HEK293 (cell line): ENCODE measurements around the gene IGF2BP1.

Source experiments
- CTCF ChIA-PET: fragments of 350-600 bp; formaldehyde crosslinking; extraction: SDS; loops from one replicate; lab custom pipeline; 2021; ENCODE audit warnings: antibody characterized with exemption; lab: Yijun Ruan, JAX
- POLR2A ChIA-PET: fragments of 300-600 bp; formaldehyde crosslinking; extraction: SDS; loops from one replicate; lab custom pipeline; 2020; ENCODE audit warnings: antibody characterized with exemption, inconsistent platforms; lab: Yijun Ruan, JAX
- H3K27ac ChIP-seq: fragments of 200-500 bp; sonication (Bioruptor generic); 2 replicates; pipeline ENCODE4 v1.5.1; 2014; ENCODE audit warnings: low read depth, low read length, control low read depth, inconsistent platforms; ENCODE audit errors: extremely low read depth
- H3K36me3 ChIP-seq, 2 experiments: fragments of 200-500 bp in 1 of 2; sonication (Bioruptor generic) in 1 of 2; 1 replicate in 1 of 2; 2 replicates in 1 of 2; pipeline ENCODE4 v1.5.1; 2014 to 2017; ENCODE audit warnings: inconsistent platforms in 2 of 2, low read length in 2 of 2; ENCODE audit not compliant: control insufficient read depth in 2 of 2, insufficient read depth in 1 of 2
- H3K4me1 ChIP-seq: fragments of 200-500 bp; sonication (Bioruptor generic); 2 replicates; pipeline ENCODE4 v1.5.1; 2014; ENCODE audit warnings: mild to moderate bottlenecking, low read length, inconsistent platforms; ENCODE audit not compliant: control insufficient read depth, insufficient read depth
- H3K4me3 ChIP-seq: 2 replicates; pipeline ENCODE4 v1.5.1; 2011; ENCODE audit warnings: low read depth, mild to moderate bottlenecking, control low read depth, low read length, moderate library complexity
- H3K9me3 ChIP-seq: fragments of 200-500 bp; sonication (Bioruptor generic); 2 replicates; pipeline ENCODE4 v1.5.1; 2014; ENCODE audit warnings: low read depth, low read length, inconsistent platforms; ENCODE audit not compliant: control insufficient read depth, insufficient read depth
- KLF1 ChIP-seq: fragments of 450-650 bp; formaldehyde crosslinking; IDR thresholded peaks from 2 replicates; pipeline ENCODE4 v1.5.1; 2016; ENCODE audit warnings: missing biosample characterization, missing genetic modification characterization
- KLF10 ChIP-seq: fragments of 450-650 bp; IDR thresholded peaks from 2 replicates; pipeline ENCODE4 v1.5.1; 2018; ENCODE audit warnings: missing biosample characterization, mild to moderate bottlenecking, missing genetic modification characterization
- KLF9 ChIP-seq: fragments of 450-650 bp; formaldehyde crosslinking; IDR thresholded peaks from 2 replicates; pipeline ENCODE4 v1.5.1; 2016; ENCODE audit warnings: missing biosample characterization, missing genetic modification characterization, low read depth
- SCRT1 ChIP-seq: fragments of 450-650 bp; formaldehyde crosslinking; IDR thresholded peaks from 2 replicates; pipeline ENCODE4 v1.5.1; 2016; ENCODE audit warnings: missing biosample characterization, missing genetic modification characterization, borderline replicate concordance
- SP3 ChIP-seq: fragments of 450-650 bp; formaldehyde crosslinking; IDR thresholded peaks from 2 replicates; pipeline ENCODE4 v1.5.1; 2016; ENCODE audit warnings: missing biosample characterization, missing genetic modification characterization
- WT1 ChIP-seq: fragments of 450-650 bp; formaldehyde crosslinking; IDR thresholded peaks from 2 replicates; pipeline ENCODE4 v1.5.1; 2016; ENCODE audit warnings: missing biosample characterization, missing genetic modification characterization
- YY2 ChIP-seq: fragments of 450-650 bp; formaldehyde crosslinking; IDR thresholded peaks from 2 replicates; pipeline ENCODE4 v1.5.1; 2016; ENCODE audit warnings: missing biosample characterization, missing genetic modification characterization
- ZBTB48 ChIP-seq: fragments of 450-650 bp; formaldehyde crosslinking; IDR thresholded peaks from 2 replicates; pipeline ENCODE4 v1.5.1; 2016; ENCODE audit warnings: missing biosample characterization, missing genetic modification characterization
- ZBTB6 ChIP-seq: fragments of 450-650 bp; formaldehyde crosslinking; IDR thresholded peaks from 2 replicates; pipeline ENCODE4 v1.5.1; 2017; ENCODE audit warnings: missing biosample characterization, missing genetic modification characterization
- ZBTB8A ChIP-seq: fragments of 450-650 bp; formaldehyde crosslinking; IDR thresholded peaks from 2 replicates; pipeline ENCODE4 v1.5.1; 2016; ENCODE audit warnings: missing biosample characterization, missing genetic modification characterization
- ZFHX2 ChIP-seq: fragments of 450-650 bp; formaldehyde crosslinking; conservative IDR thresholded peaks from 2 replicates; pipeline ENCODE4 v1.5.1; 2016; ENCODE audit warnings: missing biosample characterization, missing genetic modification characterization
- ZNF114 ChIP-seq: fragments of 450-650 bp; formaldehyde crosslinking; IDR thresholded peaks from 2 replicates; pipeline ENCODE4 v1.5.0; 2017; ENCODE audit warnings: missing biosample characterization, missing genetic modification characterization
- ZNF335 ChIP-seq: fragments of 450-650 bp; formaldehyde crosslinking; conservative IDR thresholded peaks from 2 replicates; pipeline ENCODE4 v1.5.1; 2016; ENCODE audit warnings: missing biosample characterization, missing genetic modification characterization
- ZNF394 ChIP-seq: fragments of 450-650 bp; formaldehyde crosslinking; IDR thresholded peaks from 2 replicates; pipeline ENCODE4 v1.5.1; 2016; ENCODE audit warnings: missing biosample characterization, missing genetic modification characterization, mild to moderate bottlenecking, moderate library complexity, borderline replicate concordance
- ZNF521 ChIP-seq: fragments of 450-650 bp; formaldehyde crosslinking; IDR thresholded peaks from 2 replicates; pipeline ENCODE4 v1.5.1; 2017; ENCODE audit warnings: missing biosample characterization, mild to moderate bottlenecking, missing genetic modification characterization
- ZNF544 ChIP-seq: fragments of 450-650 bp; formaldehyde crosslinking; IDR thresholded peaks from 2 replicates; pipeline ENCODE4 v1.5.0; 2017; ENCODE audit warnings: missing biosample characterization, missing genetic modification characterization
- ZNF629 ChIP-seq: fragments of 450-650 bp; formaldehyde crosslinking; IDR thresholded peaks from 2 replicates; pipeline ENCODE4 v1.5.1; 2017; ENCODE audit warnings: missing biosample characterization, missing genetic modification characterization
- ZNF658 ChIP-seq: fragments of 450-650 bp; formaldehyde crosslinking; IDR thresholded peaks from 2 replicates; pipeline ENCODE4; 2016; ENCODE audit warnings: missing biosample characterization, missing genetic modification characterization
- ZNF670 ChIP-seq: fragments of 450-650 bp; formaldehyde crosslinking; IDR thresholded peaks from 2 replicates; pipeline ENCODE4 v1.5.1; 2016; ENCODE audit warnings: missing biosample characterization, missing genetic modification characterization, low read depth
- ZNF692 ChIP-seq: fragments of 450-650 bp; formaldehyde crosslinking; IDR thresholded peaks from 2 replicates; pipeline ENCODE4 v1.5.1; 2016; ENCODE audit warnings: missing biosample characterization, missing genetic modification characterization
- ZNF792 ChIP-seq: fragments of 450-650 bp; formaldehyde crosslinking; IDR thresholded peaks from 2 replicates; pipeline ENCODE4 v1.5.1; 2016; ENCODE audit warnings: missing biosample characterization, missing genetic modification characterization
- ZSCAN30 ChIP-seq: fragments of 450-650 bp; IDR thresholded peaks from 2 replicates; pipeline ENCODE4 v1.5.1; 2018; ENCODE audit warnings: missing biosample characterization, mild to moderate bottlenecking, missing genetic modification characterization, moderate library complexity
- TF ChIP-seq, protein P1 (sequence below): IDR thresholded peaks from 2 replicates; pipeline ENCODE4 v1.6.1; 2011; ENCODE audit warnings: mild to moderate bottlenecking, low read depth, low read length, borderline replicate concordance

Gene IGF2BP1

DNA sequence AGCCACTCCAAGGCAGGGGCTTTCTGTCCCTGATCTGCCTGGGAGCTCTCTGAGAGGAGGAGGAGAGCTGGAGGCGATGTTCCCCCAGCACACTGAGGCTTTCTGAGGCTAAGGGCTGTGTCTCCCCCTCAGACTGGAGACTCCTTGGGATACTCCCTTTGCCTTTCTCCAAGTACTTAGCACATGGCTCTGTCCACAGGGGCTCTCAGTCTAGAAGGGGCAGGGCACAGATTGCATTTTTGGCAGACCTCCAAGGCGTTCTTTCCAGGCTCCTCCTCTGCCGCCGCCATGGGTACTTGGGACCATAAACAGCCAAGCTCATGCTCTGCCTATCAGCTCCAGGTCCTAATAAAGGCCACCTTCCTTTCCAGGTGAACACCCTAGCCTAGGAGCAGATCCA is 27.0 kb upstream of the IGF2BP1 start (continued):
- TF ChIP-seq ZSCAN30, result no peak
- TF ChIP-seq ZBTB48 (tag by site-specific recombination), result peak; percentile 34; the same call in 1 of the 2 replicates
- TF ChIP-seq ZNF335, result peak; percentile 25; the same call in 1 of the 2 replicates
- TF ChIP-seq YY2 (tag by site-specific recombination), result 0 out of 2 replicates have a peak, but pooled peaks have one; percentile 19
- peak; percentile 30; the same call in 1 of the 2 replicates for TF ChIP-seq ZBTB6 (tag by site-specific recombination)
- peak; percentile 63; the same call in 1 of the 2 replicates for TF ChIP-seq ZNF394 (tag by site-specific recombination)
- TF ChIP-seq ZBTB8A (tag by site-specific recombination), result 0 out of 2 replicates have a peak, but pooled peaks have one; percentile 15
- TF ChIP-seq KLF10 (tag by site-specific recombination), result no peak
- TF ChIP-seq SP3 (tag by site-specific recombination), result 0 out of 2 replicates have a peak, but pooled peaks have one; percentile 33
- TF ChIP-seq, protein P1, sequence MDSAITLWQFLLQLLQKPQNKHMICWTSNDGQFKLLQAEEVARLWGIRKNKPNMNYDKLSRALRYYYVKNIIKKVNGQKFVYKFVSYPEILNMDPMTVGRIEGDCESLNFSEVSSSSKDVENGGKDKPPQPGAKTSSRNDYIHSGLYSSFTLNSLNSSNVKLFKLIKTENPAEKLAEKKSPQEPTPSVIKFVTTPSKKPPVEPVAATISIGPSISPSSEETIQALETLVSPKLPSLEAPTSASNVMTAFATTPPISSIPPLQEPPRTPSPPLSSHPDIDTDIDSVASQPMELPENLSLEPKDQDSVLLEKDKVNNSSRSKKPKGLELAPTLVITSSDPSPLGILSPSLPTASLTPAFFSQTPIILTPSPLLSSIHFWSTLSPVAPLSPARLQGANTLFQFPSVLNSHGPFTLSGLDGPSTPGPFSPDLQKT, result no peak
- no peak for TF ChIP-seq ZNF544 (tag by site-specific recombination)
- TF ChIP-seq WT1, result peak; percentile 65
- TF ChIP-seq KLF1, result peak; percentile 20; the same call in 1 of the 2 replicates
- TF ChIP-seq ZNF521, result no peak
- TF ChIP-seq SCRT1 (tag by site-specific recombination), result no peak
- no peak for TF ChIP-seq ZNF658 (tag by site-specific recombination)
- TF ChIP-seq, all 188 proteins: peak for 12

- peaks cover 15% of the 10 kb centered on the region for H3K4me1 ChIP-seq
- no peaks in the 10 kb centered on the region for H3K9me3 ChIP-seq
- CTCF ChIA-PET, result interaction anchor here (0.7 to 3.1 kb wide), 6 partner anchors 9 to 223 kb away, joined by 3 to 10 read pairs (median 4); no protein-coding TSS in a partner anchor
- TF ChIP-seq ZFHX2 (tag by site-specific recombination), result 0 out of 2 replicates have a peak, but pooled peaks have one; percentile 16
- TF ChIP-seq, protein P1, result no peak
- H3K36me3 ChIP-seq, result no peaks in the 10 kb centered on the region
- POLR2A ChIA-PET, result interaction anchor here (0.6 to 5.6 kb wide), 8 partner anchors 10 to 90 kb away, joined by 3 to 42 read pairs (median 8); partner anchors contain the start of genes IGF2BP1 and SNF8
- 0 out of 2 replicates have a peak overlapping the region, but pooled peaks have one; percentile 13 for H3K27ac ChIP-seq
- H3K4me3 ChIP-seq, result no peak overlapping the region
Observed at GRCh38 chr17:48970865-48971687, 26.1 kb upstream of the IGF2BP1 start.

DNA sequence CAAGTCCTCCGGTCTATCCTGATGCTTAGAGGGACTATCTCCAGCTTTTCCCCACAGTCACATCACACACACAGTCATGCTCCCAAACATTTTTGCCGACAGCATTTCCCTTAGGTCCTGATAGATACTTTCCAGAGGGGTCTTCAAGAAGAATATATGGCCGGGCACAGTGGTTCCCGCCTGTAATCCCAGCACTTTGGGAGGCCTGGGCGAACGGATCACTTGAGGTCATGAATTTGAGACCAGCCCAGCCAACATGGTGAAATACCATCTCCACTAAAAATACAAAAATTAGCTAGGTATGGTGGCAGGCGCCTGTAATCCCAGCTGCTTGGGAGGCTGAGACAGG is 24.5 kb upstream of the IGF2BP1 start:
- ChIA-PET POLR2A (interaction anchor here (1.0 to 5.6 kb wide), 5 partner anchors 11 to 80 kb away, joined by 3 to 42 read pairs (median 5); partner anchors contain the start of genes ATP5MC1 and IGF2BP1), CTCF (interaction anchor here (0.5 to 2.1 kb wide), 5 partner anchors 17 to 60 kb away, joined by 3 to 7 read pairs (median 4); partner anchors contain the start of gene SNF8)
- peaks cover 15% of the 10 kb centered on the region for H3K4me1 ChIP-seq
- H3K36me3 ChIP-seq, result no peaks in the 10 kb centered on the region
- no peak overlapping the region for H3K4me3 ChIP-seq
- TF ChIP-seq ZNF114, result no peak
- no peak for TF ChIP-seq ZNF692
- TF ChIP-seq ZNF670 (tag by site-specific recombination), result no peak
- TF ChIP-seq KLF9 (tag by site-specific recombination), result no peak
- TF ChIP-seq ZNF629 (tag by site-specific recombination), result no peak
- TF ChIP-seq ZNF792, result no peak
- no peak overlapping the region for H3K27ac ChIP-seq
- no peaks in the 10 kb centered on the region for H3K9me3 ChIP-seq
